ENCODE data around the gene SKOR1. TPM values are rescaled to one million over a fixed set of nuclear protein-coding genes. Genes with fewer than 3 reads are reported as not detected.

The SKOR1 gene
- polyA plus RNA-seq, 1 of the 3 experiments (the other 2 are of a cell fraction), result 0.26 TPM

- POLR2A ChIA-PET, result no interaction called here
- Histone ChIP-seq H3K27ac (ENCODE audit: low read depth in 2 of 2, low read length in 1 of 2) (no peak overlapping the region), H3K9me3 (no peaks in the 10 kb centered on the region), H2AFZ (ENCODE audit: low read depth) (no peak overlapping the region), H3K4me1 (ENCODE audit: control insufficient read depth in 1 of 2, insufficient read depth in 2 of 2, low read depth in 1 of 2, low read length in 1 of 2) (no peaks in the 10 kb centered on the region), H4K20me1 (ENCODE audit: insufficient read depth) (no peaks in the 10 kb centered on the region), H3K9ac (no peak overlapping the region), H3K9me2 (no peaks in the 10 kb centered on the region), H3K79me2 (ENCODE audit: insufficient read depth) (no peaks in the 10 kb centered on the region), H3K4me2 (no peak overlapping the region), H3F3A (replicated peaks; ENCODE audit: insufficient read depth) (no peaks in the 10 kb centered on the region), H3K27me3 (ENCODE audit: insufficient read depth) (no peaks in the 10 kb centered on the region), H3K4me3 (ENCODE audit: low read depth in 2 of 2, low read length in 1 of 2) (no peak overlapping the region), H3K36me3 (replicated peaks in 1 of 2; ENCODE audit: control insufficient read depth in 1 of 2, insufficient read depth in 2 of 2, low read length in 1 of 2) (no peaks in the 10 kb centered on the region)
- CTCF ChIA-PET, result interaction anchor here (1.1 to 1.2 kb wide), 2 partner anchors 284 to 340 kb away, joined by 3 to 4 read pairs; no protein-coding TSS in a partner anchor
- no peak for DNase-seq
- TF ChIP-seq YY1 (IDR thresholded peaks at IDR 0.05; ENCODE audit: low read depth) (no peak), RCOR1 (IDR thresholded peaks at IDR 0.05; ENCODE audit: low read length) (no peak), TEAD4 (IDR thresholded peaks at IDR 0.05; ENCODE audit: borderline replicate concordance, insufficient read depth) (no peak), PBX3 (IDR thresholded peaks at IDR 0.05) (no peak), FOXM1 (IDR thresholded peaks at IDR 0.05; ENCODE audit: low read depth) (no peak), EZH2phosphoT487 (IDR thresholded peaks at IDR 0.05; ENCODE audit: borderline replicate concordance, low read depth) (no peak), TCF12 (IDR thresholded peaks at IDR 0.05) (no peak)
- TF ChIP-seq, protein P1, sequence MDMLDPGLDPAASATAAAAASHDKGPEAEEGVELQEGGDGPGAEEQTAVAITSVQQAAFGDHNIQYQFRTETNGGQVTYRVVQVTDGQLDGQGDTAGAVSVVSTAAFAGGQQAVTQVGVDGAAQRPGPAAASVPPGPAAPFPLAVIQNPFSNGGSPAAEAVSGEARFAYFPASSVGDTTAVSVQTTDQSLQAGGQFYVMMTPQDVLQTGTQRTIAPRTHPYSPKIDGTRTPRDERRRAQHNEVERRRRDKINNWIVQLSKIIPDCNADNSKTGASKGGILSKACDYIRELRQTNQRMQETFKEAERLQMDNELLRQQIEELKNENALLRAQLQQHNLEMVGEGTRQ (IDR thresholded peaks at IDR 0.05; ENCODE audit: borderline replicate concordance, low read depth, low read length), result no peak
Measured at GRCh38 chr15:67870868-67871408, 45.6 kb downstream of the SKOR1 start.

- H3K36me3 ChIP-seq (replicated peaks in 1 of 2; ENCODE audit: control insufficient read depth in 1 of 2, insufficient read depth in 2 of 2, low read length in 1 of 2), result no peaks in the 10 kb centered on the region
- no peaks in the 10 kb centered on the region for H3K27me3 ChIP-seq (ENCODE audit: insufficient read depth)
- no peaks in the 10 kb centered on the region for H3K79me2 ChIP-seq (ENCODE audit: insufficient read depth)
- no peaks in the 10 kb centered on the region for H4K20me1 ChIP-seq (ENCODE audit: insufficient read depth)
- no peak overlapping the region for H2AFZ ChIP-seq (ENCODE audit: low read depth)
- H3F3A ChIP-seq (replicated peaks; ENCODE audit: insufficient read depth), result no peaks in the 10 kb centered on the region
- no peak overlapping the region for H3K9ac ChIP-seq
- DNase-seq, result no peak
- H3K4me3 ChIP-seq (ENCODE audit: low read depth in 2 of 2, low read length in 1 of 2), result no peak overlapping the region
- no peaks in the 10 kb centered on the region for H3K9me2 ChIP-seq
- ChIA-PET CTCF (interaction anchor here (0.6 to 6.2 kb wide), 3 partner anchors 11 to 281 kb away, joined by 3 to 34 read pairs (median 3); no protein-coding TSS in a partner anchor), POLR2A (no interaction called here)
- H3K9me3 ChIP-seq, result no peaks in the 10 kb centered on the region
- 41% methylated on average over 3 of the region's 3 CpGs for WGBS (ENCODE audit: low lambda C conversion rate)
- TF ChIP-seq GABPA (IDR thresholded peaks at IDR 0.05; ENCODE audit: low read depth) (no peak), RFX5 (IDR thresholded peaks at IDR 0.05; ENCODE audit: low read length) (no peak), POLR2AphosphoS5 (IDR thresholded peaks at IDR 0.05; ENCODE audit: low read depth, low read length) (no peak), NRF1 (IDR thresholded peaks at IDR 0.05; ENCODE audit: low read depth, low read length) (no peak), RAD21 (IDR thresholded peaks at IDR 0.05; ENCODE audit: low read length) (no peak), IRF3 (IDR thresholded peaks at IDR 0.05; ENCODE audit: low read depth, low read length) (no peak), SMC3 (IDR thresholded peaks at IDR 0.05; ENCODE audit: low read depth, low read length) (no peak)
- H3K4me1 ChIP-seq (ENCODE audit: control insufficient read depth in 1 of 2, insufficient read depth in 2 of 2, low read depth in 1 of 2, low read length in 1 of 2), result no peaks in the 10 kb centered on the region
- no peak overlapping the region for H3K4me2 ChIP-seq
- H3K27ac ChIP-seq (ENCODE audit: low read depth in 2 of 2, low read length in 1 of 2), result no peak overlapping the region
Measured at GRCh38 chr15:67873777-67874176, 48.5 kb downstream of the SKOR1 start.
